Measurements from ENCODE around the gene DNAJB9. TPM values are rescaled to one million over a fixed set of nuclear protein-coding genes. Genes with fewer than 3 reads are reported as not detected.

Gene DNAJB9
- total RNA-seq, 4 donors from 2014 or later = 2.8 to 28.3 (median 14.4) TPM

DNA sequence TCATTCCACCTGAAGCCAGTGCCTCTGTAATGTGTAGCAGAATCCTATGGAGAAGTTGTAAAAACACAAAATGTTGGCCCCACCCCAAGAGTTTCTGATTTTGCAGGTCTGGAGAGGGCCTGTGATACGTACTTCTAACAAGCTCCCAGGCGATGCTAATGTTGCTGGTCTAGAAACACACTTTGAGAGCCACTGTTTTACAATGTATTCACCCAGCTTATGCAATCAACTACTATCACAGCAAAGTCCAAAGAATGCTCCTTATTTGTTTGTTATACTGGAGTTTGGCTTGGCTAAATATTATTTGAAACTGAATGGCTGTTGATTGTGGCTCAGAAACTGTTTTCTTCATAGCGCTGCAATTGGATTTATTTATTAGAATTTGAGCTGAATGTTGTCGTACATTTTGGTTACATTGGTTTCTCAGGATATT, 44.3 kb downstream of the DNAJB9 start:
- no peaks in the 10 kb centered on the region for H3K9me3 ChIP-seq
- DNase-seq = no peak
- in situ Hi-C loops (cut with MboI; ENCODE audit: low pct_ligation_motif_present in 1 of 4, low pct_unique_long_range_greater_than_20kb in 1 of 4, low sequenced_read_pairs in 3 of 4) (no loop called here), intact Hi-C loops (cut with DNase I; ENCODE audit: low total_unique reads) (no loop called here)
- H3K4me3 ChIP-seq = no peak overlapping the region
- TF ChIP-seq EP300 (IDR thresholded peaks at IDR 0.05; ENCODE audit: low read depth) = no peak
- TF ChIP-seq POLR2AphosphoS5 (IDR thresholded peaks at IDR 0.05) = no peak
- TF ChIP-seq POLR2A (IDR thresholded peaks at IDR 0.05) = no peak
- TF ChIP-seq, protein P1, sequence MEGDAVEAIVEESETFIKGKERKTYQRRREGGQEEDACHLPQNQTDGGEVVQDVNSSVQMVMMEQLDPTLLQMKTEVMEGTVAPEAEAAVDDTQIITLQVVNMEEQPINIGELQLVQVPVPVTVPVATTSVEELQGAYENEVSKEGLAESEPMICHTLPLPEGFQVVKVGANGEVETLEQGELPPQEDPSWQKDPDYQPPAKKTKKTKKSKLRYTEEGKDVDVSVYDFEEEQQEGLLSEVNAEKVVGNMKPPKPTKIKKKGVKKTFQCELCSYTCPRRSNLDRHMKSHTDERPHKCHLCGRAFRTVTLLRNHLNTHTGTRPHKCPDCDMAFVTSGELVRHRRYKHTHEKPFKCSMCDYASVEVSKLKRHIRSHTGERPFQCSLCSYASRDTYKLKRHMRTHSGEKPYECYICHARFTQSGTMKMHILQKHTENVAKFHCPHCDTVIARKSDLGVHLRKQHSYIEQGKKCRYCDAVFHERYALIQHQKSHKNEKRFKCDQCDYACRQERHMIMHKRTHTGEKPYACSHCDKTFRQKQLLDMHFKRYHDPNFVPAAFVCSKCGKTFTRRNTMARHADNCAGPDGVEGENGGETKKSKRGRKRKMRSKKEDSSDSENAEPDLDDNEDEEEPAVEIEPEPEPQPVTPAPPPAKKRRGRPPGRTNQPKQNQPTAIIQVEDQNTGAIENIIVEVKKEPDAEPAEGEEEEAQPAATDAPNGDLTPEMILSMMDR (IDR thresholded peaks at IDR 0.05) = no peak
- H3K36me3 ChIP-seq = no peaks in the 10 kb centered on the region
- WGBS, 2 donors (ENCODE audit: low coverage in 1 of 2) = 72 to 91% methylated on average over 2 to 4 of the region's 4 CpGs
- H3K27me3 ChIP-seq = no peaks in the 10 kb centered on the region
- H3K27ac ChIP-seq = no peak overlapping the region
- peaks cover 0 to 5% (median 0%) of the 10 kb centered on the region in 4 donors for H3K4me1 ChIP-seq

DNA sequence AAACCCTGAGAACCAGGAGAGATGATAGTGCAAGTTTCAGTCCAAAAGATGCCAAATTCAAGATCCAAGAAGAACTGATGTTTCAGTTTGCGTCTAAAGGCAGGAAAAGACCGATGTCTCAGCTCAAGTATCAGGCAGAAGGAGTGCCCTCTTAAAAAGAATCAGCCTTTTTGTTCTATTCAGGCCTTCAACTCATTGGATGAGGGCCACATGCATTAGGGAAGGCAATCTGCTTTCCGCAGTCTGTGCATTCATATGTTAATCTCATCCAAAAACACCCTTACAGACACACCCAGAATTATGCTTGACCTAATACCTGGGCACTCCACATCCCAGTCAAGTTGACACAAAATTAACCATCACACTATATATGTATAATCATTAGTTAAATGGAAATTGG, 45.2 kb downstream of the DNAJB9 start:
- Histone ChIP-seq H3K36me3 (no peaks in the 10 kb centered on the region), H3K27ac (no peak overlapping the region), H3K4me3 (no peak overlapping the region), H3K9me3 (no peaks in the 10 kb centered on the region), H3K4me1 (peaks cover 0 to 5% (median 0%) of the 10 kb centered on the region in 4 donors), H3K27me3 (no peaks in the 10 kb centered on the region)
- in situ Hi-C loops (cut with MboI; ENCODE audit: low pct_ligation_motif_present in 1 of 4, low pct_unique_long_range_greater_than_20kb in 1 of 4, low sequenced_read_pairs in 3 of 4) (no loop called here), intact Hi-C loops (cut with DNase I; ENCODE audit: low total_unique reads) (no loop called here)
- no peak for DNase-seq
- TF ChIP-seq EP300 (IDR thresholded peaks at IDR 0.05; ENCODE audit: low read depth) (no peak), POLR2A (IDR thresholded peaks at IDR 0.05) (no peak), POLR2AphosphoS5 (IDR thresholded peaks at IDR 0.05) (no peak)
- TF ChIP-seq, protein P1 (IDR thresholded peaks at IDR 0.05) = no peak
- 60 to 96% methylated on average over 1 to 3 of the region's 3 CpGs for WGBS, 2 donors (ENCODE audit: low coverage in 1 of 2)

DNA sequence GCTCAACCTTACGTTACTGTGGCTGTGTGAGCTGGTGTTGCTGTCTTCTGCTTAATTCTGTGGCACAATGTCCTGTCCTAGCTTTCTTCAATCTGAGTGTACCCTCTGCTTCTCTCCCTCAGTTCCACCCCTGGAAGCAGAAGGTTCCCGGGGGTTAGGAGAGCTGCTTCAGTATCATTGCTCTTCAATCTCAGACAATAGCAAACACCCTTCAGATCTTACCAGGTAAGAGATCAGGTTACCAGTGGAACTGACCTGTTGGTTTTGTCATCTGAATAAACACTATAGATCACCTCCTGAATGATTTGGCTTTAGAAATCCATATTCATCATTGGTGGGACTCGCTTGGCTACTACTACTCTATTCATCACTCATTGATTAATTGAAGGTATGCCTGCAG, 48.4 kb downstream of the DNAJB9 start:
- H3K4me3 ChIP-seq = no peak overlapping the region
- no peak for DNase-seq
- H3K27me3 ChIP-seq = no peaks in the 10 kb centered on the region
- WGBS, 2 donors (ENCODE audit: low coverage in 1 of 2) = 81 to 83% methylated on average over 3 of the region's 3 CpGs
- peaks cover 0 to 5% (median 0%) of the 10 kb centered on the region in 4 donors for H3K4me1 ChIP-seq
- no peak overlapping the region for H3K27ac ChIP-seq
- in situ Hi-C loops (cut with MboI; ENCODE audit: low pct_ligation_motif_present in 1 of 4, low pct_unique_long_range_greater_than_20kb in 1 of 4, low sequenced_read_pairs in 3 of 4) (no loop called here), intact Hi-C loops (cut with DNase I; ENCODE audit: low total_unique reads) (no loop called here)
- TF ChIP-seq EP300 (IDR thresholded peaks at IDR 0.05; ENCODE audit: low read depth) (no peak), POLR2AphosphoS5 (IDR thresholded peaks at IDR 0.05) (no peak), POLR2A (IDR thresholded peaks at IDR 0.05) (no peak)
- TF ChIP-seq, protein P1 (IDR thresholded peaks at IDR 0.05) = no peak
- H3K36me3 ChIP-seq = no peaks in the 10 kb centered on the region
- H3K9me3 ChIP-seq = no peaks in the 10 kb centered on the region

DNA sequence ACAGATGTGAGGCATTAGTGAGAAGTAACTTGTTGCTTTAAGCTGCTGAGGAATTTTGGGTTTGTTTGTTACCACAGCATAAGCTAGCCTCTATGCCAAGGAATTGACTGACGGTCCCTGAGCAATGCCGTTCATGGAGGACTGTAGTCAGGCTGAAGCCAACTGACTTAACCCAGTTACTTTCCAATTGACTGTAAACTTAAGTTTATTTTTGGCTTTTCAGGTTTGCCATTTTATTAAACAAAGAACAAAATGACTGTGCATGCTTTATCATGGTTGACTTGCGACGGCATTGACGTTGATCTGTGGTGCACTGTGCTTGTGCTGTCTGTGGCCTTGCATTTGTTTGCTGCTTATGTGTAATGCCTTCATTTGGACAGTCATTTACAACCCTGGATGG, 53.5 kb downstream of the DNAJB9 start:
- H3K27me3 ChIP-seq = no peaks in the 10 kb centered on the region
- no peak overlapping the region for H3K27ac ChIP-seq
- in situ Hi-C loops (cut with MboI; ENCODE audit: low pct_ligation_motif_present in 1 of 4, low pct_unique_long_range_greater_than_20kb in 1 of 4, low sequenced_read_pairs in 3 of 4) = no loop called here
- H3K4me1 ChIP-seq = no peaks in the 10 kb centered on the region
- no peaks in the 10 kb centered on the region for H3K9me3 ChIP-seq
- no peaks in the 10 kb centered on the region for H3K36me3 ChIP-seq
- intact Hi-C loops (cut with DNase I; ENCODE audit: low total_unique reads) = no loop called here
- 52 to 62% methylated on average over 3 to 5 of the region's 5 CpGs for WGBS, 2 donors (ENCODE audit: low coverage in 1 of 2)
- no peak overlapping the region for H3K4me3 ChIP-seq
- DNase-seq = no peak
- TF ChIP-seq EP300 (IDR thresholded peaks at IDR 0.05; ENCODE audit: low read depth) (no peak), POLR2A (IDR thresholded peaks at IDR 0.05) (no peak), POLR2AphosphoS5 (IDR thresholded peaks at IDR 0.05) (no peak)
- TF ChIP-seq, protein P1 (IDR thresholded peaks at IDR 0.05) = no peak

Other genes with a start within 250 kb of the DNAJB9 start
- 1 to 10 TPM in 3 of 4 donors, under 1 TPM in 1; 0.60 to 2.5 (median 1.8) TPM for gene NRCAM, start 113.4 kb upstream of the DNAJB9 start, total RNA-seq
- 10 to 100 TPM in 2 of 4 donors, 1 to 10 TPM in 2; 4.8 to 41.9 (median 18.5) TPM for gene PNPLA8, start 43.7 kb upstream of the DNAJB9 start, total RNA-seq
- 10 to 100 TPM in 2 of 4 donors, 1 to 10 TPM in 2; 2.2 to 19.1 (median 12.8) TPM for gene THAP5, start 168 bp upstream of the DNAJB9 start, total RNA-seq